AG04450 (cell line): Measurements from ENCODE around the gene PARD3. TPM values are rescaled to one million over a fixed set of nuclear protein-coding genes. Genes with fewer than 3 reads are reported as not detected.
A peak's percentile ranks its signal among the peaks of the same experiment; 100 is the strongest.

ENCODE experiments used
- CTCF ChIA-PET: fragments of 300-600, 350-600 bp; formaldehyde crosslinking; extraction: SDS; loops from one replicate; lab custom pipeline; 2022; ENCODE audit warnings: antibody characterized with exemption, inconsistent platforms; lab: Charles Lee
- POLR2A ChIA-PET: fragments of 350-600 bp; formaldehyde crosslinking; extraction: SDS; loops from one replicate; lab custom pipeline; 2021; ENCODE audit warnings: antibody characterized with exemption, inconsistent platforms; lab: Yijun Ruan, JAX
- DNase-seq: peaks from one replicate; pipeline ENCODE4 v3.0.0-alpha.2; 2011; ENCODE audit warnings: low read depth, low spot score
- H3K27ac ChIP-seq: one replicate; pipeline ENCODE4 v1.5.1; 2012; ENCODE audit warnings: low read depth, low read length, control low read depth
- H3K27me3 ChIP-seq: one replicate; pipeline ENCODE4 v1.6.0; 2012; ENCODE audit warnings: low read length; ENCODE audit not compliant: control insufficient read depth, insufficient read depth
- H3K4me3 ChIP-seq: 2 replicates; pipeline ENCODE4 v1.5.1; 2011; ENCODE audit warnings: mild to moderate bottlenecking, low read depth, low read length, control low read depth
- H3K9me3 ChIP-seq: 2 replicates; pipeline ENCODE4 v1.5.1; 2012; ENCODE audit warnings: low read length; ENCODE audit not compliant: control insufficient read depth, insufficient read depth
- CTCF ChIP-seq: IDR thresholded peaks from 2 replicates; pipeline ENCODE4 v1.5.1; 2011; ENCODE audit warnings: low read depth, low read length, control low read depth, inconsistent platforms
- polyA plus RNA-seq: library from polyadenylated mRNA; depleted of rRNA; stranded (reverse); fragments of >200 nt; gene quantifications from 2 replicates; pipeline ENCODE4 v1.2.3, GENCODE V29; 2011

Gene PARD3
- polyA plus RNA-seq, 1 experiment = 43.1 TPM

DNA sequence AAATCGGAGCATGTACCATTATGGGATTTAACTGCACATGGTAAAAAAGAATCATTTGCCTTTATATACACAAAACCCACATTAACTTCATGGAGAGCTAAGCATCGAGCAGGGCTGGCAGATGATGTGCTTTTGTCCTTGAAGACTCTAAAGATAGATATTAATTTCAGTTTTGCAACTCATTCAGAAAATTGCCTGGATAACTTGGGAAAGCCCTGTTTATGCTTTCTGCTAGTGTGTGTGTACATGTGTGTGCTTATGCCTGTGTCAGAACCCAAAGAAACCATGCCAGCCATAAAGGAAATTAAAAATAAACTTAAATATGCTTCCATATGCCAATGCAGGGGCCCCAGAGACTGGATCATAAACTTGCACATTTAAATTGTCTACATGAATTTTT is 640.0 kb downstream of the PARD3 start:
- CTCF ChIA-PET = no interaction called here
- Histone ChIP-seq H3K9me3 (no peaks in the 10 kb centered on the region), H3K27ac (no peak overlapping the region), H3K27me3 (no peaks in the 10 kb centered on the region), H3K4me3 (no peak overlapping the region)
- no peak for TF ChIP-seq CTCF
- POLR2A ChIA-PET = no interaction called here
- no peak for DNase-seq

DNA sequence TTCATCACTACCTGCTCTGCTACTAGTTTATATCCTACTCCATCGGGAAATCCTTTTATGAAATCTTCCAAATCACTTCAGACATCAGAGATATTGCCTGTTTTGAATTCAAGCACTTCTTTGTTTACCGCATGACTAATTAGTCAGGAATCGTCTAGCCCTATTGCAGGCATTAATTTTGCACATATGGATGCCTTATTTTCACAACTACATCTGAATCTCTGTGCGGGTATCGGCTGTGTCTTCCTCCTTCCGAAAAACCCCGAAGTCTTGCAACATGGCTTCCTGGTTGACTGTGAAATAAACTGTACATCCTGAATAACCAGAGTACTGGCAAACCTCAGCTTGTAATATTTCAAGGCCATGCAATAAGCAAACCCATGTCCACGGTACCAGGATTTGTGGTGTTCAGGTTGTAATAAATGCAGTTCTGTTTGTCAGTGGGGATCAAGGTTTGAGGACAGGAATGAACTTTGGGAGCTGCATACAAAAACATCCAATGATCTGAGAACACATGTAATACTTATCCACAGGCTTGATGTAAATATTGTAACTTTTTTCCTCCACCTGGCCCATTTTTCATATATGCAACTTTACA is 642.1 kb downstream of the PARD3 start:
- H3K4me3 ChIP-seq = no peak overlapping the region
- POLR2A ChIA-PET = no interaction called here

GRCh38 chr10:34171957-34172527 is 643.1 kb downstream of the PARD3 start:
- no peak overlapping the region for H3K4me3 ChIP-seq
- POLR2A ChIA-PET = no interaction called here
- H3K9me3 ChIP-seq = no peaks in the 10 kb centered on the region
- H3K27ac ChIP-seq = no peak overlapping the region
- H3K27me3 ChIP-seq = no peaks in the 10 kb centered on the region
- TF ChIP-seq CTCF = no peak
- CTCF ChIA-PET = no interaction called here
- DNase-seq = peak; percentile 32

More for the DNA sequence above, 642.1 kb downstream of the PARD3 start:
- Histone ChIP-seq H3K27me3 (no peaks in the 10 kb centered on the region), H3K9me3 (no peaks in the 10 kb centered on the region), H3K27ac (no peak overlapping the region)
- no peak for DNase-seq
- TF ChIP-seq CTCF = no peak
- CTCF ChIA-PET = no interaction called here

DNA sequence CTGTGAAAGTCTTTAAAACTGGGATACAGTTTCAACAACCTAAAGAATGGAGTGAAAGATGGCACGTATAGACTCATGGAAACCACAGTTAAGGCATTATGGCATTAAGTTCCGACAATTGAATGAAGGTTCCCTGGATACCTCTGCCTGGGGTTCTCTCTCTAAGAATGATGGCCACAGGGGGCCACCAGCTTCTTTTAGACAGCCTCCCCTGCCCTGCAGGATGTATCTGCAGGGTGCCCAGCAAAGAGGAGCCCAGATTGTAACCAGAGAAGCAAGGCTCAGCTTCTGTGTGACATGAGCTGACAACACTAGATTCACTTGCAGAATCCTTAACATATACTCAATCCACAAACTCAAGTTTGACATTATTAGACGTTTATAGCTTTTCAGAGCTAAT is 645.4 kb downstream of the PARD3 start:
- Histone ChIP-seq H3K4me3 (no peak overlapping the region), H3K27me3 (no peaks in the 10 kb centered on the region), H3K9me3 (no peaks in the 10 kb centered on the region), H3K27ac (no peak overlapping the region)
- TF ChIP-seq CTCF = no peak
- POLR2A ChIA-PET = no interaction called here
- no peak for DNase-seq
- CTCF ChIA-PET = no interaction called here

DNA sequence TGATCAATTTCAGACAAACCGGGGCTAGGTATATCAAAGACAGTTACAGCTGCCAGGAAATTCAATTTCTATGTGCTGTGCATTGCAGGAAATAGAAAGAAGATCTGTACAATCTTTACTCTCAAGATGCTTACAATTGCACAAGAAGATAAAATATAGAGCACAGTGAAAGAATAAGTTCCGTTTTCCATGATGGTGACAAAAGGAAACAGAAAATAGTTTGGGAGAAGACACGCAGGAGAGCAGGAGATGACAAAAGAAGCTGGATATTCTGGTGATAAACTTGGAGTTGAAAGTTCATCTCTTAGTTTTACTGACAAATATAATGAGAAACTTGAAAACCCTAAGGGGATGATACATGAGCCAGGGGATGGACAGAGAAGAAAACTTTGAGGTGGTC is 646.0 kb downstream of the PARD3 start:
- CTCF ChIA-PET = no interaction called here
- H3K9me3 ChIP-seq = no peaks in the 10 kb centered on the region
- no peak for TF ChIP-seq CTCF
- no peak overlapping the region for H3K4me3 ChIP-seq
- H3K27me3 ChIP-seq = no peaks in the 10 kb centered on the region
- DNase-seq = no peak
- POLR2A ChIA-PET = interaction anchor here (1.4 kb wide), 1 partner anchor 13 kb away, joined by 3 read pairs; no protein-coding TSS in a partner anchor
- no peak overlapping the region for H3K27ac ChIP-seq
